GM19455 (cell line): Measurements from ENCODE around the gene RHBDL3.
"Not testable (repeated sequence)": the region's sequence is repeated elsewhere in the genome, so short reads cannot be mapped to it uniquely, and the experiment has no call there.

ENCODE experiments used
- ATAC-seq: cut with Tn5 transposase; IDR thresholded peaks from one replicate; pipeline ENCODE4 v1.9.1; 2021; ENCODE audit not compliant: unreplicated experiment

RHBDL3 gene

GRCh38 chr17:32289471-32290070 lies 23.9 kb downstream of the RHBDL3 start:
- no peak for ATAC-seq

GRCh38 chr17:32292094-32292493 lies 26.5 kb downstream of the RHBDL3 start:
- ATAC-seq: no peak

- ATAC-seq: no peak
These were observed 31.8 kb downstream of the RHBDL3 start for GRCh38 chr17:32297424-32297823.

GRCh38 chr17:32297860-32298259 lies 32.2 kb downstream of the RHBDL3 start:
- no peak for ATAC-seq

- no peak for ATAC-seq
These were observed 32.7 kb downstream of the RHBDL3 start for GRCh38 chr17:32298298-32298697.

- ATAC-seq: no peak
These were observed 33.3 kb downstream of the RHBDL3 start for GRCh38 chr17:32298721-32299579.

GRCh38 chr17:32299580-32300164 lies 34.0 kb downstream of the RHBDL3 start:
- ATAC-seq: no peak

- no peak for ATAC-seq
These were observed 36.4 kb downstream of the RHBDL3 start for GRCh38 chr17:32302037-32302436.

- no peak for ATAC-seq
These were observed 37.4 kb downstream of the RHBDL3 start for GRCh38 chr17:32302860-32303649.

GRCh38 chr17:32303781-32304288 lies 38.2 kb downstream of the RHBDL3 start:
- no peak for ATAC-seq

- no peak for ATAC-seq
These were observed 39.4 kb downstream of the RHBDL3 start for GRCh38 chr17:32305049-32305448.

GRCh38 chr17:32307658-32308057 lies 42.0 kb downstream of the RHBDL3 start:
- no peak for ATAC-seq

- no peak for ATAC-seq
These were observed 45.5 kb downstream of the RHBDL3 start for GRCh38 chr17:32311028-32311536.

- no peak for ATAC-seq
These were observed 49.0 kb downstream of the RHBDL3 start for GRCh38 chr17:32314636-32315035.

- ATAC-seq: no peak
These were observed 49.5 kb downstream of the RHBDL3 start for GRCh38 chr17:32315171-32315570.

GRCh38 chr17:32316653-32317052 lies 51.0 kb downstream of the RHBDL3 start:
- not testable (repeated sequence) for ATAC-seq

GRCh38 chr17:32317353-32317752 lies 51.7 kb downstream of the RHBDL3 start:
- ATAC-seq: no peak

GRCh38 chr17:32318071-32318470 lies 52.4 kb downstream of the RHBDL3 start:
- ATAC-seq: no peak

- peak; percentile 70 for ATAC-seq
These were observed 53.9 kb downstream of the RHBDL3 start for GRCh38 chr17:32319548-32319905.

GRCh38 chr17:32320080-32320479 lies 54.4 kb downstream of the RHBDL3 start:
- ATAC-seq: not testable (repeated sequence)

GRCh38 chr17:32320847-32321246 lies 55.2 kb downstream of the RHBDL3 start:
- no peak for ATAC-seq
